Neural progenitor cell (in vitro differentiated cells): ENCODE measurements around the gene PINK1. TPM values are rescaled to one million over a fixed set of nuclear protein-coding genes. Genes with fewer than 3 reads are reported as not detected.
A peak's percentile ranks its signal among the peaks of the same experiment; 100 is the strongest.

Source experiments
- DNase-seq: peaks from one replicate; pipeline ENCODE4 v3.0.0-alpha.2; 2016; ENCODE audit warnings: low spot score
- H2AFZ ChIP-seq: fragments of 200-600 bp; sonication (generic); replicated peaks from 2 replicates; pipeline ENCODE4 v1.6.1; 2016; ENCODE audit warnings: antibody characterized with exemption
- H3F3A ChIP-seq: fragments of 200-600 bp; sonication (generic); 2 replicates; pipeline ENCODE4 v1.6.1; 2016; ENCODE audit warnings: antibody characterized with exemption, low read depth
- H3K27ac ChIP-seq: fragments of 200-600 bp; sonication (generic); 2 replicates; pipeline ENCODE4 v1.5.1; 2016; ENCODE audit warnings: mild to moderate bottlenecking
- H3K27me3 ChIP-seq: fragments of 200-600 bp; sonication (generic); 2 replicates; pipeline ENCODE4 v1.6.1; 2016; ENCODE audit warnings: mild to moderate bottlenecking, moderate library complexity
- H3K36me3 ChIP-seq: fragments of 200-600 bp; sonication (generic); 2 replicates; pipeline ENCODE4 v1.5.1; 2016
- H3K4me1 ChIP-seq: fragments of 200-600 bp; sonication (generic); 2 replicates; pipeline ENCODE4 v1.6.1; 2016; ENCODE audit warnings: mixed run types
- H3K4me2 ChIP-seq: fragments of 200-600 bp; sonication (generic); 2 replicates; pipeline ENCODE4 v1.6.1; 2016
- H3K4me3 ChIP-seq: fragments of 200-600 bp; sonication (generic); 2 replicates; pipeline ENCODE4 v1.5.1; 2016
- H3K79me2 ChIP-seq: fragments of 200-600 bp; sonication (generic); 2 replicates; pipeline ENCODE4 v1.6.1; 2016; ENCODE audit warnings: low read depth
- H3K9ac ChIP-seq: fragments of 200-600 bp; sonication (generic); 2 replicates; pipeline ENCODE4 v1.6.1; 2016
- H3K9me3 ChIP-seq: fragments of 200-600 bp; sonication (generic); 2 replicates; pipeline ENCODE4 v1.5.1; 2016; ENCODE audit warnings: low read depth
- H4K20me1 ChIP-seq: fragments of 200-600 bp; sonication (generic); 2 replicates; pipeline ENCODE4 v1.6.1; 2016; ENCODE audit warnings: low read depth
- H3K27ac Mint-ChIP-seq: 3 replicates; pipeline ENCODE4 v1.8.0; 2021; ENCODE audit warnings: mixed read lengths
- H3K27me3 Mint-ChIP-seq: 2 replicates; pipeline ENCODE4 v1.8.0; 2022; ENCODE audit warnings: low read depth, mild to moderate bottlenecking, inconsistent platforms, moderate library complexity, mixed read lengths; ENCODE audit not compliant: insufficient read depth
- H3K36me3 Mint-ChIP-seq: 3 replicates; pipeline ENCODE4 v1.8.0; 2021; ENCODE audit warnings: mixed read lengths
- H3K4me1 Mint-ChIP-seq: 3 replicates; pipeline ENCODE4 v1.8.0; 2021; ENCODE audit warnings: mixed read lengths
- H3K4me3 Mint-ChIP-seq: 3 replicates; pipeline ENCODE4 v1.8.0; 2021; ENCODE audit warnings: mild to moderate bottlenecking, moderate library complexity, mixed read lengths
- H3K9me3 Mint-ChIP-seq: 3 replicates; pipeline ENCODE4 v1.8.0; 2020; ENCODE audit warnings: mixed read lengths
- CTCF ChIP-seq: fragments of 200-600 bp; sonication (generic); IDR thresholded peaks from 2 replicates; pipeline ENCODE4 v1.5.1; 2017; ENCODE audit warnings: antibody characterized with exemption, mild to moderate bottlenecking
- EZH2 ChIP-seq: fragments of 200-600 bp; sonication (generic); IDR thresholded peaks from 2 replicates; pipeline ENCODE4 v1.6.1; 2017; ENCODE audit warnings: antibody characterized with exemption, mild to moderate bottlenecking, moderate library complexity
- EZH2phosphoT487 ChIP-seq: fragments of 200-600 bp; sonication (generic); IDR thresholded peaks from 2 replicates; pipeline ENCODE4 v1.6.1; 2017; ENCODE audit warnings: antibody characterized with exemption
- total RNA-seq: library from RNA; depleted of rRNA; stranded (reverse); fragments of >200 nt; gene quantifications from 2 replicates; pipeline ENCODE4 v1.2.3, GENCODE V29; 2015; ENCODE audit warnings: low replicate concordance

Gene PINK1
- total RNA-seq, 1 donor from 2014 or later = 13.3 TPM

- Histone ChIP-seq H3K79me2 (peaks cover 48% of the 10 kb centered on the region), H3K9ac (peak within 1 kb of the TSS; percentile 88), H3K9me3 (no peaks in the 10 kb centered on the region), H3K27ac (peak within 1 kb of the TSS; percentile 55), H3F3A (no peaks in the 10 kb centered on the region), H2AFZ (peak within 1 kb of the TSS; percentile 78), H3K36me3 (no peaks in the 10 kb centered on the region), H3K4me2 (peak within 1 kb of the TSS; percentile 78), H3K4me1 (peaks cover 8% of the 10 kb centered on the region), H3K27me3 (no peaks in the 10 kb centered on the region), H3K4me3 (peak within 1 kb of the TSS; percentile 75), H4K20me1 (peaks cover 18% of the 10 kb centered on the region)
- Mint-ChIP-seq H3K27me3 (peaks cover 7% of the 10 kb centered on the region), H3K9me3 (no peaks in the 10 kb centered on the region), H3K27ac (peak within 1 kb of the TSS; percentile 94), H3K36me3 (peaks cover 13% of the 10 kb centered on the region), H3K4me3 (peak within 1 kb of the TSS; percentile 99), H3K4me1 (peaks cover 28% of the 10 kb centered on the region)
- TF ChIP-seq EZH2 (no peak), CTCF (peak; percentile 49), EZH2phosphoT487 (no peak)
- peak; percentile 99 for DNase-seq
Observed at GRCh38 chr1:20661207-20662109, 28.2 kb downstream of the PINK1 start, which contains the start of gene DDOST. Gene DDOST, minus strand, starts transcription at chr1:20661369. Its CDS starts 19 bp downstream, at chr1:20661350.

GRCh38 chr1:20662110-20662475, 28.8 kb downstream of the PINK1 start:
- H3K9ac ChIP-seq = peak overlapping the region; percentile 88
- peaks cover 8% of the 10 kb centered on the region for H3K4me1 ChIP-seq
- H3K9me3 Mint-ChIP-seq = no peaks in the 10 kb centered on the region
- H3K4me2 ChIP-seq = peak overlapping the region; percentile 78
- no peaks in the 10 kb centered on the region for H3K36me3 ChIP-seq
- TF ChIP-seq EZH2 (no peak), EZH2phosphoT487 (no peak), CTCF (no peak)
- H3K27me3 Mint-ChIP-seq = peaks cover 7% of the 10 kb centered on the region
- no peak for DNase-seq
- H3K79me2 ChIP-seq = peaks cover 41% of the 10 kb centered on the region
- H3K36me3 Mint-ChIP-seq = peaks cover 8% of the 10 kb centered on the region
- H3K27ac ChIP-seq = peak overlapping the region; percentile 55
- no peaks in the 10 kb centered on the region for H3F3A ChIP-seq
- H3K27me3 ChIP-seq = no peaks in the 10 kb centered on the region
- peak overlapping the region; percentile 75 for H3K4me3 ChIP-seq
- H2AFZ ChIP-seq = no peak overlapping the region
- peak overlapping the region; percentile 99 for H3K4me3 Mint-ChIP-seq
- peak overlapping the region; percentile 94 for H3K27ac Mint-ChIP-seq
- peaks cover 32% of the 10 kb centered on the region for H3K4me1 Mint-ChIP-seq
- H4K20me1 ChIP-seq = peaks cover 12% of the 10 kb centered on the region
- H3K9me3 ChIP-seq = no peaks in the 10 kb centered on the region

- H3K36me3 Mint-ChIP-seq = peaks cover 5% of the 10 kb centered on the region
- Histone ChIP-seq H3K9me3 (no peaks in the 10 kb centered on the region), H3K36me3 (no peaks in the 10 kb centered on the region), H3F3A (no peaks in the 10 kb centered on the region), H3K4me3 (no peak overlapping the region), H3K9ac (no peak overlapping the region), H2AFZ (no peak overlapping the region), H4K20me1 (peaks cover 7% of the 10 kb centered on the region), H3K27me3 (no peaks in the 10 kb centered on the region), H3K79me2 (peaks cover 28% of the 10 kb centered on the region), H3K27ac (no peak overlapping the region), H3K4me1 (peaks cover 8% of the 10 kb centered on the region), H3K4me2 (no peak overlapping the region)
- no peaks in the 10 kb centered on the region for H3K9me3 Mint-ChIP-seq
- H3K27me3 Mint-ChIP-seq = peaks cover 7% of the 10 kb centered on the region
- H3K4me1 Mint-ChIP-seq = peaks cover 32% of the 10 kb centered on the region
- peak overlapping the region; percentile 53 for H3K4me3 Mint-ChIP-seq
- no peak for DNase-seq
- no peak overlapping the region for H3K27ac Mint-ChIP-seq
- TF ChIP-seq EZH2 (no peak), CTCF (peak; percentile 15), EZH2phosphoT487 (no peak)
Observed at GRCh38 chr1:20663365-20663764, 30.1 kb downstream of the PINK1 start.
